Transverse colon (tissue), 1 donor: ENCODE results near the gene ZNF10.

Experiments
- EP300 ChIP-seq: sonication (generic); formaldehyde crosslinking; IDR thresholded peaks from one replicate; pipeline ENCODE4 v1.6.1; 2017; ENCODE audit warnings: antibody characterized with exemption, low read depth
- POLR2A ChIP-seq: fragments of 450-650 bp; IDR thresholded peaks from one replicate; pipeline ENCODE4 v1.6.1; 2016; ENCODE audit warnings: antibody characterized with exemption, mild to moderate bottlenecking, moderate library complexity

- TF ChIP-seq POLR2A = no peak
- no peak for TF ChIP-seq EP300
These were observed 71.5 kb downstream of the ZNF10 start for GRCh38 chr12:133201888-133202287.
